Vagina (tissue), 2 donors: ENCODE results near the gene PTPN1. TPM values are rescaled to one million over a fixed set of nuclear protein-coding genes. Genes with fewer than 3 reads are reported as not detected.

Source experiments
- DNase-seq, 2 donors: peaks; one replicate each; pipeline ENCODE4 v3.0.0-alpha.2; 2017; ENCODE audit errors: extremely low spot score in 2 of 2
- H3K27ac ChIP-seq: fragments of 200-600 bp; sonication (generic); one replicate; pipeline ENCODE4 v1.5.1; 2019
- H3K27me3 ChIP-seq: fragments of 200-600 bp; sonication (generic); one replicate; pipeline ENCODE4 v1.5.1; 2019
- H3K36me3 ChIP-seq, 2 donors: fragments of 200-600 bp; sonication (generic); one replicate each; pipeline ENCODE4 v1.5.1; 2017 to 2019
- H3K4me1 ChIP-seq: fragments of 200-600 bp; sonication (generic); one replicate; pipeline ENCODE4 v1.5.1; 2019
- H3K4me3 ChIP-seq, 2 donors: fragments of 200-600 bp; sonication (generic); 1 replicate in 1 of 2; 2 replicates in 1 of 2; pipeline ENCODE4 v1.5.1; 2016 to 2019
- H3K9me3 ChIP-seq: fragments of 200-600 bp; sonication (generic); one replicate; pipeline ENCODE4 v1.5.1; 2019
- CTCF ChIP-seq, 3 experiments: fragments of 450-650 bp in 2 of 3; fragments of 200-600 bp in 1 of 3; sonication (generic) in 1 of 3; IDR thresholded peaks; one replicate each; pipeline ENCODE4 v1.5.1; 2017 to 2019; ENCODE audit warnings: antibody characterized with exemption in 3 of 3, mild to moderate bottlenecking in 2 of 3, moderate library complexity in 2 of 3
- POLR2A ChIP-seq, 2 donors: fragments of 450-650 bp; IDR thresholded peaks; one replicate each; pipeline ENCODE4 v1.6.1; 2017; ENCODE audit warnings: antibody characterized with exemption in 2 of 2, mild to moderate bottlenecking in 2 of 2, moderate library complexity in 2 of 2
- POLR2AphosphoS5 ChIP-seq, 2 donors: sonication (generic); formaldehyde crosslinking; IDR thresholded peaks; one replicate each; pipeline ENCODE4 v1.9.0; 2017; ENCODE audit warnings: antibody characterized with exemption in 2 of 2, mild to moderate bottlenecking in 2 of 2, low read depth in 1 of 2; ENCODE audit not compliant: insufficient read depth in 1 of 2
- intact Hi-C: fragments of 100-400 bp; cut with DNase I; formaldehyde crosslinking; loops from one replicate; pipeline ENCODE4 v1.15.1; 2023
- total RNA-seq: library from RNA; depleted of rRNA; stranded (reverse); fragments of >200 nt; gene quantifications from one replicate; pipeline ENCODE4 v1.2.3, GENCODE V29; 2016

Gene PTPN1
- total RNA-seq, 1 donor from 2014 or later: 25.3 TPM

GRCh38 chr20:50469176-50469723, 40.9 kb upstream of the PTPN1 start:
- TF ChIP-seq CTCF (IDR thresholded peaks at IDR 0.05) (no peak), POLR2A (IDR thresholded peaks at IDR 0.05) (no peak), POLR2AphosphoS5 (IDR thresholded peaks at IDR 0.05; ENCODE audit: insufficient read depth in 1 of 2, low read depth in 1 of 2) (no peak)
- Histone ChIP-seq H3K4me3 (no peak overlapping the region), H3K27me3 (no peaks in the 10 kb centered on the region), H3K27ac (no peak overlapping the region), H3K36me3 (no peaks in the 10 kb centered on the region), H3K4me1 (peaks cover 12% of the 10 kb centered on the region), H3K9me3 (no peaks in the 10 kb centered on the region)
- no peak for DNase-seq
- intact Hi-C loops: no loop called here

- intact Hi-C loops: no loop called here
- TF ChIP-seq POLR2A (IDR thresholded peaks at IDR 0.05): no peak
- no peak for TF ChIP-seq POLR2AphosphoS5 (IDR thresholded peaks at IDR 0.05; ENCODE audit: insufficient read depth in 1 of 2, low read depth in 1 of 2)
- TF ChIP-seq CTCF (IDR thresholded peaks at IDR 0.05): no peak
- Histone ChIP-seq H3K9me3 (no peaks in the 10 kb centered on the region), H3K27ac (no peak overlapping the region), H3K27me3 (no peaks in the 10 kb centered on the region), H3K4me3 (no peak overlapping the region), H3K36me3 (no peaks in the 10 kb centered on the region), H3K4me1 (peaks cover 8% of the 10 kb centered on the region)
- no peak for DNase-seq
Measured at GRCh38 chr20:50469796-50470195, 40.4 kb upstream of the PTPN1 start.

GRCh38 chr20:50470264-50470858, 39.8 kb upstream of the PTPN1 start:
- Histone ChIP-seq H3K4me3 (no peak overlapping the region), H3K27me3 (no peaks in the 10 kb centered on the region), H3K36me3 (no peaks in the 10 kb centered on the region), H3K27ac (no peak overlapping the region), H3K4me1 (peaks cover 14% of the 10 kb centered on the region), H3K9me3 (no peaks in the 10 kb centered on the region)
- no peak for DNase-seq
- intact Hi-C loops: no loop called here
- no peak for TF ChIP-seq POLR2AphosphoS5 (IDR thresholded peaks at IDR 0.05; ENCODE audit: insufficient read depth in 1 of 2, low read depth in 1 of 2)
- no peak for TF ChIP-seq CTCF (IDR thresholded peaks at IDR 0.05)

- no peak for TF ChIP-seq CTCF (IDR thresholded peaks at IDR 0.05)
- TF ChIP-seq POLR2AphosphoS5 (IDR thresholded peaks at IDR 0.05; ENCODE audit: insufficient read depth in 1 of 2, low read depth in 1 of 2): peak in 1 of 2 donors; percentile 11
- no peak for TF ChIP-seq POLR2A (IDR thresholded peaks at IDR 0.05)
- DNase-seq: no peak
- Histone ChIP-seq H3K9me3 (no peaks in the 10 kb centered on the region), H3K27ac (no peak overlapping the region), H3K27me3 (no peaks in the 10 kb centered on the region), H3K4me3 (no peak overlapping the region), H3K36me3 (no peaks in the 10 kb centered on the region), H3K4me1 (peaks cover 22% of the 10 kb centered on the region)
- intact Hi-C loops: no loop called here
Measured at GRCh38 chr20:50471231-50471630, 39.0 kb upstream of the PTPN1 start.
